GM18868 (cell line): ENCODE results near the gene DNAH2.
A peak's percentile ranks its signal among the peaks of the same experiment; 100 is the strongest.

Source experiments
- ATAC-seq: cut with Tn5 transposase; IDR thresholded peaks from one replicate; pipeline ENCODE4 v1.9.1; 2021; ENCODE audit warnings: mild to moderate bottlenecking, moderate library complexity; ENCODE audit not compliant: unreplicated experiment

DNAH2 gene

DNA sequence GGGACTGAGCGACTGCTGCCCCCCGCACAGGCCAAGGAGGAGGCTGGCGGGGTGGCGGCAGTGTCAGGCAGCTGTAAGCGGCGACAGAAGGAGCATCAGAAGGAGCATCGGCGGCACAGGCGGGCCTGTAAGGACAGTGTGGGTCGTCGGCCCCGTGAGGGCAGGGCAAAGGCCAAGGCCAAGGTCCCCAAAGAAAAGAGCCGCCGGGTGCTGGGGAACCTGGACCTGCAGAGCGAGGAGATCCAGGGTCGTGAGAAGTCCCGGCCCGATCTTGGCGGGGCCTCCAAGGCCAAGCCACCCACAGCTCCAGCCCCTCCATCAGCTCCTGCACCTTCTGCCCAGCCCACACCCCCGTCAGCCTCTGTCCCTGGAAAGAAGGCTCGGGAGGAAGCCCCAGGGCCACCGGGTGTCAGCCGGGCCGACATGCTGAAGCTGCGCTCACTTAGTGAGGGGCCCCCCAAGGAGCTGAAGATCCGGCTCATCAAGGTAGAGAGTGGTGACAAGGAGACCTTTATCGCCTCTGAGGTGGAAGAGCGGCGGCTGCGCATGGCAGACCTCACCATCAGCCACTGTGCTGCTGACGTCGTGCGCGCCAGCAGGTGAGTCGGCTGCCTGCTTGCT lies 131.7 kb downstream of the DNAH2 start:
- ATAC-seq: no peak

DNA sequence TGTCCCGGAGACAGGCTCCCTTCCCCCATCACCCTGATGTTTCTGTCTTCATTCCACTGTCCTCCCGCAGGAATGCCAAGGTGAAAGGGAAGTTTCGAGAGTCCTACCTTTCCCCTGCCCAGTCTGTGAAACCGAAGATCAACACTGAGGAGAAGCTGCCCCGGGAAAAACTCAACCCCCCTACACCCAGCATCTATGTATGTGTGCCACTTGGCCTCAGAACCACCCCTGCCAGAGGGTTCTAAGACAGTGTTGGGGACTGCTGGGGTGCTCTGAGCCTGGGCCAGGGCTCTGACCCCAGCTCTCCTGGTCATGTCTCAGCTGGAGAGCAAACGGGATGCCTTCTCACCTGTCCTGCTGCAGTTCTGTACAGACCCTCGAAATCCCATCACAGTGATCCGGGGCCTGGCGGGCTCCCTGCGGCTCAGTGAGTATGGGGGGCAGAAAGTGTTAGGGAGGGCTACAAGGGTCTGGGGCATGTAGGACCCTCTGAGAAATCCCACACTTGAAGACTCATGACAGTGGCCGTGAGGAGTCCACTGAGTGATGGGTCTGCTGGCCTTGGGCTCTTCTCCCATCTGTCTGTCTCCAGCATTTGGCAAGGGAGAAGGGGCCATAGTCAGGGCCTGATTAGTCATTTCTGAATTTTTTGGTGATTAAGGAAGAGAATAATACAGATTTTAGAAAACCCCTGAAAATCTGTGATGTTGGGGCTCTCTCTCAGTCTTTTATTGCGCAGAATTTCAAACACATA lies 132.4 kb downstream of the DNAH2 start:
- no peak for ATAC-seq

DNA sequence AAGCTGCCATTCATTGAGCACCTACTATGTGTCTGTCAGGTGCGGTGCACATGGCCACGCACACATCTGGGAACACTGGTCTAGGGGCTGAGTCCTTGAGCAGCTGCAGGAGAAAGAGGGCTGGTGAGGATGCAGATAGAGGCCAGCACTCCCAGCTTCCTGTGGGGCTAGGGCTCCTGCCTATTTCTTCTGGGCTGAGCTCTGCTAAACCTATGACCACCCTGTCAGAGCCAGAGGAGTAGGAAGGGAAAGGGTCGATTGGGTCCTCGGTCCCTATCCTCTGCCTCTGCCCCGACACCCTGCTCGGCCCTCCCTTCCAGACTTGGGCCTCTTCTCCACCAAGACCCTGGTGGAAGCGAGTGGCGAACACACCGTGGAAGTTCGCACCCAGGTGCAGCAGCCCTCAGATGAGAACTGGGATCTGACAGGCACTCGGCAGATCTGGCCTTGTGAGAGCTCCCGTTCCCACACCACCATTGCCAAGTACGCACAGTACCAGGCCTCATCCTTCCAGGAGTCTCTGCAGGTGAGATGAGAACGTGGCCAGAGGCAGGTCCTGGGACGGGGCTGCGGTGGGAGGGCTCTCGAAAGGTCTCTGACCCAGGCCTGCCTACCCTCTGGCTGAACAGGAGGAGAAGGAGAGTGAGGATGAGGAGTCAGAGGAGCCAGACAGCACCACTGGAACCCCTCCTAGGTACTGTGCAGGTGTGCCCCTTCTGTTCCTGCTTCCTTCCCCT lies 133.3 kb downstream of the DNAH2 start:
- ATAC-seq: peak; percentile 7

DNA sequence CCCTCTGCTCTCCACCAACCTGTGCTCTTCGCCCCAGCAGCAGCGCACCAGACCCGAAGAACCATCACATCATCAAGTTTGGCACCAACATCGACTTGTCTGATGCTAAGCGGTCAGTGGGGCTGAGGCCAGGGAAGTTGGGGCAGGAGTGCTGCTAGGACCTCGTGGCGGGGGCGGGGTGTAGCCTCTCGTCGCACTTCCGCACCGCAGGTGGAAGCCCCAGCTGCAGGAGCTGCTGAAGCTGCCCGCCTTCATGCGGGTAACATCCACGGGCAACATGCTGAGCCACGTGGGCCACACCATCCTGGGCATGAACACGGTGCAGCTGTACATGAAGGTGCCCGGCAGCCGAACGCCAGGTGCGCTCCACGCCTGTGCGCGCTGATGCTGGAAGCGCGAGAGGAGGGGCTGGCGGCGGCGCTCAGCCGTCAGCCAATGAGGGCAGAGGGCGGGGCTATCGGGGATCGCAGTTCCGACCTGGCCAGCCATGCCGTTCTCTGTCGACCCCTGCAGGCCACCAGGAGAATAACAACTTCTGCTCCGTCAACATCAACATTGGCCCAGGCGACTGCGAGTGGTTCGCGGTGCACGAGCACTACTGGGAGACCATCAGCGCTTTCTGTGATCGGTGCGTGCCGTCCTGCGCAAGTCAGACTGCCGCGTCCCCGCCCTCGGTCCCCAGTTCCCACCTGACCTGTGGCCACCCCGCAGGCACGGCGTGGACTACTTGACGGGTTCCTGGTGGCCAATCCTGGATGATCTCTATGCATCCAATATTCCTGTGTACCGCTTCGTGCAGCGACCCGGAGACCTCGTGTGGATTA lies 134.1 kb downstream of the DNAH2 start:
- peak; percentile 65 for ATAC-seq

DNA sequence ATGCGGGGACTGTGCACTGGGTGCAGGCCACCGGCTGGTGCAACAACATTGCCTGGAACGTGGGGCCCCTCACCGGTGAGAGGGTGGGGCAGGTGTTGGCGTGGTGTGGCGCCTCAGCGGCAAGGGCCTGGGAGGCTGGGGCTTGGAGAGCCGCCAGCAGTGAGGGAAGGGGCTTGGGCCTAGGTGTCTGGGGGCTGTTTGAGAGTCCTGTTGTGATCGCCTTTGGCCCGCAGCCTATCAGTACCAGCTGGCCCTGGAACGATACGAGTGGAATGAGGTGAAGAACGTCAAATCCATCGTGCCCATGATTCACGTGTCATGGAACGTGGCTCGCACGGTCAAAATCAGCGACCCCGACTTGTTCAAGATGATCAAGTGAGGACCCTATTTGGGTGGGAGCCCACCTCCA lies 134.7 kb downstream of the DNAH2 start:
- ATAC-seq: no peak

DNA sequence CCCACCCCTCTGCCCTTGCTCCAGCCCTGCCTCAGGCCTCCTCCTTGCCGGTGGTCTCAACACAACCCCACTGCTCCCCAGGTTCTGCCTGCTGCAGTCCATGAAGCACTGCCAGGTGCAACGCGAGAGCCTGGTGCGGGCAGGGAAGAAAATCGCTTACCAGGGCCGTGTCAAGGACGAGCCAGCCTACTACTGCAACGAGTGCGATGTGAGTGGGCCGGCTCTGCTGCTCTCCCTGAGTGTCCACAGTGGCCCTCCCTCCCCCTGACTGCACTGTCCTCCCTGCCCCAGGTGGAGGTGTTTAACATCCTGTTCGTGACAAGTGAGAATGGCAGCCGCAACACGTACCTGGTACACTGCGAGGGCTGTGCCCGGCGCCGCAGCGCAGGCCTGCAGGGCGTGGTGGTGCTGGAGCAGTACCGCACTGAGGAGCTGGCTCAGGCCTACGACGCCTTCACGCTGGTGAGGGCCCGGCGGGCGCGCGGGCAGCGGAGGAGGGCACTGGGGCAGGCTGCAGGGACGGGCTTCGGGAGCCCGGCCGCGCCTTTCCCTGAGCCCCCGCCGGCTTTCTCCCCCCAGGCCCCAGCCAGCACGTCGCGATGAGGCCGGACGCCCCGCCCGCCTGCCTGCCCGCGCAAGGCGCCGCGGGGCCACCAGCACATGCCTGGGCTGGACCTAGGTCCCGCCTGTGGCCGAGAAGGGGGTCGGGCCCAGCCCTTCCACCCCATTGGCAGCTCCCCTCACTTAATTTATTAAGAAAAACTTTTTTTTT lies 135.6 kb downstream of the DNAH2 start:
- no peak for ATAC-seq

DNA sequence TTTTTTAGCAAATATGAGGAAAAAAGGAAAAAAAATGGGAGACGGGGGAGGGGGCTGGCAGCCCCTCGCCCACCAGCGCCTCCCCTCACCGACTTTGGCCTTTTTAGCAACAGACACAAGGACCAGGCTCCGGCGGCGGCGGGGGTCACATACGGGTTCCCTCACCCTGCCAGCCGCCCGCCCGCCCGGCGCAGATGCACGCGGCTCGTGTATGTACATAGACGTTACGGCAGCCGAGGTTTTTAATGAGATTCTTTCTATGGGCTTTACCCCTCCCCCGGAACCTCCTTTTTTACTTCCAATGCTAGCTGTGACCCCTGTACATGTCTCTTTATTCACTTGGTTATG lies 136.1 kb downstream of the DNAH2 start:
- no peak for ATAC-seq

DNA sequence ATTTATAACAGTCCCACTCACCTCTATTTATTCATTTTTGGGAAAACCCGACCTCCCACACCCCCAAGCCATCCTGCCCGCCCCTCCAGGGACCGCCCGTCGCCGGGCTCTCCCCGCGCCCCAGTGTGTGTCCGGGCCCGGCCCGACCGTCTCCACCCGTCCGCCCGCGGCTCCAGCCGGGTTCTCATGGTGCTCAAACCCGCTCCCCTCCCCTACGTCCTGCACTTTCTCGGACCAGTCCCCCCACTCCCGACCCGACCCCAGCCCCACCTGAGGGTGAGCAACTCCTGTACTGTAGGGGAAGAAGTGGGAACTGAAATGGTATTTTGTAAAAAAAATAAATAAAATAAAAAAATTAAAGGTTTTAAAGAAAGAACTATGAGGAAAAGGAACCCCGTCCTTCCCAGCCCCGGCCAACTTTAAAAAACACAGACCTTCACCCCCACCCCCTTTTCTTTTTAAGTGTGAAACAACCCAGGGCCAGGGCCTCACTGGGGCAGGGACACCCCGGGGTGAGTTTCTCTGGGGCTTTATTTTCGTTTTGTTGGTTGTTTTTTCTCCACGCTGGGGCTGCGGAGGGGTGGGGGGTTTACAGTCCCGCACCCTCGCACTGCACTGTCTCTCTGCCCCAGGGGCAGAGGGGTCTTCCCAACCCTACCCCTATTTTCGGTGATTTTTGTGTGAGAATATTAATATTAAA lies 136.7 kb downstream of the DNAH2 start:
- ATAC-seq: no peak

DNA sequence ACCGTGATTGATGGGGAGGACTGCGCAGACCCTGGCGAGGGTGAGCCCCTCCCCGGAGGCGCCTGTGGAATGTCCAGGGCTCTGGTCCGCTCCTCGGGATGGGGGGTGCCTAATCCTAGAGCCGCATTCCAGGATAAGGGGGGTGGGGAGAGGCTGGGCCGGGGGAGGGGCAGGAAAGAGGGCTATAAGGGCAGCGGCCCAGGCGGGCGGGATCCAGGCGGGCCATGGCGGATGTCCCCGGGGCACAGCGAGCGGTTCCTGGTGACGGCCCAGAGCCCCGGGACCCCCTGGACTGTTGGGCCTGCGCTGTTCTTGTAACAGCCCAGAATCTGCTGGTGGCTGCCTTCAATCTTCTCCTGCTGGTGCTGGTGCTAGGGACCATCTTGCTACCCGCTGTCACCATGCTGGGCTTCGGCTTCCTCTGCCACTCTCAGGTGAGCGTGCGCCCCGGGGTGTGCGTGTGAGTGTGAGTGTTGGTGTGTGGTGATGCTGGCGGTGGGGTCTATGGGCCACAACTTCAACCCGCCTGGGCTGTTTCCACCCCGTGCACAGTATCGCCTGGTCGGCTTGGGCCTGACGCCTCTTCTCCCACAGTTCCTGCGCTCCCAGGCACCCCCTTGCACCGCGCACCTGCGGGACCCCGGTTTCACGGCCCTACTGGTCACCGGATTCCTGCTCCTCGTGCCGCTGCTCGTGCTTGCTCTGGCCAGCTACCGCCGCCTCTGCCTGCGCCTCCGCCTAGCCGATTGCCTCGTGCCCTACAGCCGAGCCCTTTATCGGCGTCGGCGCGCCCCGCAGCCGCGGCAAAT lies 137.5 kb downstream of the DNAH2 start, which contains the start of gene TMEM88:
Gene TMEM88 (plus strand): TSS at position 216 of the 809 bp plus-strand sequence. CDS start 9 bp downstream, at position 225.
- no peak for ATAC-seq

DNA sequence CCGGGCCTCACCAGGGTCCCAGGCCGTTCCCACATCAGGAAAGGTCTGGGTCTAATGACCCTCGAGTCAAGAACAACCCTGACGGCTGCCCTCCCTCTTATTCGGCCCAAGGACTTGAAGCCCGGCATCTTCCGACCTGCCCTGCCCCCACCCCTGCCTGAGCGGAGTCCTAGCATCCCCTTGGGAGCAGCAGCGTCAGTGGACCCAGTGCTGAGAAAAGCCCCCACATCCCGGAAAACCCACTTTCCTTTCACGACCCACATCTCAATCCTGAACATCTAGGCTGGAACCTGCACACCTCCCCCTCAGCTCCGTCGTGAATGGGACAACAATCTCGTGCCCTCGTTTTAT lies 138.1 kb downstream of the DNAH2 start:
- no peak for ATAC-seq

DNA sequence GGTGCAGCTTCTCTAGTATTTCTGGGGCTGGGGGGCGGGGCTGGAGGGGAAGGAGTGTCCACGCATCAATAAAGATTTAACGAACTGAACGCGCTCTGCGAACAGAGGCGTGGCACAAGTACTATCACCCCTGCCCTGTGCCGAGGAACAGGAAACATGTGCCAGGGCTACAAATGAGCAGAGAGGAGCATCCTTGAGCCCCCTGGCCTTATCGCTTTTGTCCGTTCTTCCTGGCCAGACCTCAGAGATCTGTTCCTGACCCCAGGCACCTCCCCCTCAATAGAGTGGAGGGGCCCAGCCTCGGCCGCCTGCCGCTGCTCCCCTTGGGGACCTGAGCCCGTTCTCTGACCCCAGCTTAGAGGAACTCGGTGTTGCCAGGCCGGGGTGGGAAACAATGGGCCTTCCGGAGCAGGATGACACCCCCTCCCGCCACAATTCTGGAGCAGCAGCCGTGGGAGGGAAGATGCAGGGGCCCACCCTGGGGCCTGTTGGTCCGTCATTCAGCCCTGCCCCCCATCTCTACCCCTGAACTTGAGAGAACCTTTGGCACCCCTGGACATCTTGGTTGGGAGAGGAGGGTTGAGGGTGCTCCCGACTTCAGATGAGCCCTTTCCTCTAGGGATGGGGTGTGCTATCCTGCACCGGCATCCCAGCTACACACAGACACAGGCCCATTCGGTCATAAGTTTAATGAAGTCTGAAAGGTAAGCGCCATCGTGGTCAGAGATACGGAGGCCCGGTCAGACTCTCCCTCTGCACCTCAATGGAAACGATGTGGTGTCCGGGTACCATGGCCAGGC lies 138.7 kb downstream of the DNAH2 start:
- no peak for ATAC-seq

DNA sequence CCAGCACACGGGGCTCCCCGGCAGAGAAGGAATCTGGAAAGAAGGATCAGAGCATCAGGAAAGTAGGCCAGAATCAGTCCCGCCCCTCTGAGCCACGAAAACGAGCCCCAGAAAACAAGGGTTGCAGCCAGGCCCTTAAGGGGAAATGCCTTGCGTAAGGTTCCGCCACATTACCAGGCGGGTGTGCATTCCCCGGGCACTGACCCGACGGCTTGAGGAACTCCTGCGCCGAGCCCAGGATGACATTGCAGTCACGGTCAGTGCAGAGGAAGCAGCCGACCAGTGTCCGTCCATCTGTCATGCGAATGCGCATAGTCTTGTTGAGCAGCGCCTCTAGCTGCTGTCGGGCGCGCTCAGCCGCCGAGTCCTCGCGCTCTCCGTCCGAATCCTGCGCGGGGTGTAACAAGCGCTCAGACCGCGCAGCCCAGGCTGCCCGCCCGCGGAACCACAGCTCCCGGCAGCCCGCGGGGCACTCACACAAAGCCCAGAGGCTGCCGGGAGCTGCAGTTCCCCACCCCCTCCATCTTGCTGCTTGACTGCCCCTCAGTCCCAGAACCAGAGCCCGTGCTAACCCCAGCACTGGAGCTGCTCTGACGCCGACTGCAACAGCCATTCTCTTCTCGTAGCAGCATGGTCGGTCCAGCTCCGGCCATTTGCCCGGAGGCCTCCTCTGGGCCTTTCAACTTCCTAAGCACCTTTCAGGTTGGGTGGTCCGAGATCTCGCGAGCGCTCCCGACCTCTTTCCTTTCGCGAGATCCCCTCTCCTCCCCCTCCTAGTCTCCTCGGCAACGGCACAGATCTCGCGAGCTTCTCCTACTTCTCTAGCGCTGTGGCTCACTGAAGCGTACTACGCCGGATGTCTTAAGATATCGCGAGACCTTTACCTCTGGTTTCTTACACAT lies 139.5 kb downstream of the DNAH2 start, which contains the start of gene NAA38:
Gene NAA38 (minus strand): TSS at position 749 of the 902 bp plus-strand sequence. CDS start 96 bp downstream, at position 653.
- ATAC-seq: peak; percentile 71

DNA sequence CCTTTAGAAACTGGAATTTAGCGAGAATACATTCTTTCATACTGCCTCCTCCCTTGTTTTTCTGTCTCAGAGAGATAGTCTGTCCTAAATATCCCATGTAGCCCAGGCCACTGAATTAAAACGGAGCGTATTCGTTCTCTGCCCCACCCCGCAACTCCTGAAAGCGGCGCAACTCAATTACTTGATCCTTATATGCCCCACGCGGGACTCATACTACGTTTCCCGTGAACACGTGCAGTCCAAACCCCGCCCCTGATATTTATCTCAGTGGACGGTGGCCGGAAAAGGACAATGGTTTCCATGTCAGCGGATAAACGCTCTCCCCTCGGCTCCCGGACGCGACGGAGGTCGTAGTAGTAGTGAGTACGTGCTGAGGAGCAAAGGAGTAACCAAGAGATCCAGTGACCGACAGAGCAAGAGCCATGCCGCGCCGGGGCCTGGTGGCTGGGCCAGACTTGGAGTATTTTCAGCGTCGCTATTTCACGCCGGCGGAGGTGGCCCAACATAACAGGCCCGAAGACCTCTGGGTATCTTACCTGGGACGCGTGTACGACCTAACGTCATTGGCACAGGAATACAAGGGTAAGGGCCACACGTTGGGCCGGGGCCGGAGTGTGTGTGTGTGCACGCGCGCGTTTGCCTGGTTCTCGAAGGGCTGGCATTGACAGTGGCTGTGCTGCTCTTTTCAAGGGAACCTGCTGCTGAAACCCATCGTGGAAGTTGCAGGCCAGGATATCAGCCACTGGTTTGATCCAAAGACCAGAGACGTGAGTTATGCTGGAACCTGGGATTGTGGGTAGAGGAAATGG lies 140.4 kb downstream of the DNAH2 start, which contains the start of gene CYB5D1:
Gene CYB5D1 (plus strand): TSS at position 291 of the 809 bp plus-strand sequence. CDS start 132 bp downstream, at position 423.
- ATAC-seq: peak; percentile 39

DNA sequence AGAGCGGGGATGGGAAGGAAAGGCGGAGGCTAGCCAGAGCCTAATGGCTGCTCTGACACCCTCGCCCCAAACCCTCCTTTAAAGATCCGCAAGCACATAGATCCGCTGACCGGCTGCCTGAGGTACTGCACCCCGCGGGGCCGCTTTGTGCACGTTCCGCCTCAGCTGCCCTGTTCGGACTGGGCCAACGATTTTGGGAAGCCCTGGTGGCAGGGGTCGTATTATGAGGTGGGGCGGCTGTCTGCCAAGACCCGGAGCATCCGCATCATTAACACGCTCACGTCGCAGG lies 140.9 kb downstream of the DNAH2 start:
- no peak for ATAC-seq

DNA sequence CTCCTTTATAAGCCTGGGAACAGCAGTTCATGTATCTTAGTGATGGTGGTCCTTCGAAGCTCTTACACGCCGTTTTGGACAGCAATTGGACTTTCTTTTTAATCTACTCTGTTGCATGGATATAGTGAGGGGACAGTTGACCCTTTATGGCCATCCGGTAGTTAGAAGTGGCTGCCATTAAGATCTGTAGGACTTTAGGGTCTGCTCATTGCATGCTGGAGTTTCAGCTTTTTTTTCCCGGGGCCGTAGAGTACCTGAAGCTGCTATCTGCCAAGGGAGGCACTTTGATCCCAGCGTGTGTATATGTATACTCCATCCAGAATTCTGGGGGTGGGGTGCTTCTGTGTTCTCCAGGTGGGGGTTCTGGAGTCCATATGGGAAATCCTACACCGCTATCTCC lies 141.5 kb downstream of the DNAH2 start:
- no peak for ATAC-seq
